C4-2B (cell line): ENCODE measurements around the gene RRP9.
"Not testable (repeated sequence)": the region's sequence is repeated elsewhere in the genome, so short reads cannot be mapped to it uniquely, and the experiment has no call there.

Experiments
- ZFX ChIP-seq: fragments of 450-650 bp; IDR thresholded peaks from 2 replicates; pipeline ENCODE4 v1.6.1; 2017
- TF ChIP-seq, protein P1 (sequence below): fragments of 450-650 bp; conservative IDR thresholded peaks from 2 replicates; pipeline ENCODE4 v1.5.1; 2017; ENCODE audit warnings: mild to moderate bottlenecking

DNA sequence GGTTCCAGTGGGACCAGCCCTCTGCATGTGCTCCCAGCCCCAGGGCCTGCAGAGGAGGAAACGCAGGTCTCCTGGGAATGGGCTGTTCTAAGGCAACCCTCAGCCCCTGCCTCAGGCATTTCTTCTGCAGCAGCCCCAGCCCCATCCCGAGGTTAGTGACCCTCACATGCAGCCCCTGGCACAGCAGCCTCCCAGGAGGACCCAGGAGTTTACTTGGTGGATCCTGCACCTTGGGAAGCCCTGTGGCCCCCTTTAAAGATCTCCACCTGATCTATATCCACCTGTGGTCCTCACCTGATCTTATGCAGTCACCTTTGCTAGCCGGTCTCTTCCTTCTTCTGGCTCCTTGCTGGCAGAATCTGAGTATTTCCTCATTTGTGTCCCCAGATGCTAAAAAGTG, 12.7 kb downstream of the RRP9 start:
- TF ChIP-seq, protein P1, sequence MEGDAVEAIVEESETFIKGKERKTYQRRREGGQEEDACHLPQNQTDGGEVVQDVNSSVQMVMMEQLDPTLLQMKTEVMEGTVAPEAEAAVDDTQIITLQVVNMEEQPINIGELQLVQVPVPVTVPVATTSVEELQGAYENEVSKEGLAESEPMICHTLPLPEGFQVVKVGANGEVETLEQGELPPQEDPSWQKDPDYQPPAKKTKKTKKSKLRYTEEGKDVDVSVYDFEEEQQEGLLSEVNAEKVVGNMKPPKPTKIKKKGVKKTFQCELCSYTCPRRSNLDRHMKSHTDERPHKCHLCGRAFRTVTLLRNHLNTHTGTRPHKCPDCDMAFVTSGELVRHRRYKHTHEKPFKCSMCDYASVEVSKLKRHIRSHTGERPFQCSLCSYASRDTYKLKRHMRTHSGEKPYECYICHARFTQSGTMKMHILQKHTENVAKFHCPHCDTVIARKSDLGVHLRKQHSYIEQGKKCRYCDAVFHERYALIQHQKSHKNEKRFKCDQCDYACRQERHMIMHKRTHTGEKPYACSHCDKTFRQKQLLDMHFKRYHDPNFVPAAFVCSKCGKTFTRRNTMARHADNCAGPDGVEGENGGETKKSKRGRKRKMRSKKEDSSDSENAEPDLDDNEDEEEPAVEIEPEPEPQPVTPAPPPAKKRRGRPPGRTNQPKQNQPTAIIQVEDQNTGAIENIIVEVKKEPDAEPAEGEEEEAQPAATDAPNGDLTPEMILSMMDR, result not testable (repeated sequence)
- TF ChIP-seq ZFX, result not testable (repeated sequence)
